EH (cell line): Measurements from ENCODE around the gene GPC4.
"Not testable (repeated sequence)": the region's sequence is repeated elsewhere in the genome, so short reads cannot be mapped to it uniquely, and the experiment has no call there.

Experiments used
- DNase-seq: peaks from one replicate; pipeline ENCODE4 v3.0.0-alpha.2; 2015; ENCODE audit warnings: low read depth

GPC4 gene

GRCh38 chrX:133305348-133305747 lies 109.9 kb downstream of the GPC4 start:
- DNase-seq = no peak

GRCh38 chrX:133302775-133303445 lies 112.4 kb downstream of the GPC4 start:
- DNase-seq = no peak

DNA sequence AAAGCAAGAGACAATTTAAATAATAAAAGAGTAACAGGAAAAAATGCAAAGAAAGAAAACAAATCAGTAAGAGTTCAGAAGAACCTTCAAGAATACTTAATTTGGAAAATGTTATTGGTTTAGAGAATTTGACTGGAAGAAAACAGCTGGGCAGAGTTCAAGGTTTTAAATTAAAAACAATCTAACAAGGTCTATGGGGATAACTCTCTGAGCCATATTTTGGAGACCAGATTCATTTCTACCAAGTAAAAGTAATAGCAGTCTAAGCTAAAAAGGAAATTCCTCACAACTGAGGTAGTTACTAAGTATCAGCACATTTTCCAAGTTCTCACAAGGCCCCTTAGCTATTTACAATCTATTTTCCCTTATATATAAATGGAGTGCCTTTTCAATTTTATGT lies 114.7 kb downstream of the GPC4 start:
- DNase-seq = no peak

- peak; percentile 64 for DNase-seq
These were observed 118.0 kb downstream of the GPC4 start for GRCh38 chrX:133297284-133297683.

DNA sequence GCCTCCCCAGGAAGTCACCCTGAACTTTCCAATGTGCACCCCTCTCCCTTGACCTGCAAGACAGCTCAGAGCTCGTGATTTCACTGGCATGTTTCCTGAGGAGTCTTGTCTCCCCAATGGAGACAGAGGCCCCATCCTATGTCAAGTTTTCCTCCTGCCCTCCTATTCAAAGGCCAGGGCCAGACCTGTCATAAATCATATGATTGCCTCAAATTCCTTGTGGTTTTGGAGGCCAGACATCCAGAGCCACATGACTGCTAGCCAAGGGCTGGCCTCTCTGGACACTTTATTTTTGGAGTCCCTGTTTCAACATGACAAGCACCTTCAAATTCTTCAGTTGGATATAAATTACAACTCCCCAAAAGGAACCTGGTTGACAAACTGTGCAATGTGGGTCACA lies 121.2 kb downstream of the GPC4 start:
- peak; percentile 17 for DNase-seq

DNA sequence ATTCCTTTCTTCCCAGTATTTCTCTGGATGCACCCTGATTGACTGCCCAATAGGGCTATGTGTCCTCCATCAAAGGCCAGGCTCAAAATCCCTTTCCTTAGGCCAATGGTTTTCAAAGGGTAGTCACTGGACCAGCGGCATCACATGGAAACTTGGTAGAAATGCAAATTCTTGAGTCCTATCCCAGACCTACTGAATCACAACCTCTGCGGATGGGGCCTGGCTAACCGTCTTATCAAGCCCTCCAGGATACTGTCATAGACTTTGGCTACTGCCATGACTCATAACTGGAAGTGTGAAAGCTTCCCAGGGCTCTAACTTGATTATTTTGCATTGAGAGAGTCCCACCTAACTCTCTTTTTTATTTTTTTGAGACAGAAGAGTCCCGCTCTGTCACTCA lies 125.2 kb downstream of the GPC4 start:
- DNase-seq = no peak

DNA sequence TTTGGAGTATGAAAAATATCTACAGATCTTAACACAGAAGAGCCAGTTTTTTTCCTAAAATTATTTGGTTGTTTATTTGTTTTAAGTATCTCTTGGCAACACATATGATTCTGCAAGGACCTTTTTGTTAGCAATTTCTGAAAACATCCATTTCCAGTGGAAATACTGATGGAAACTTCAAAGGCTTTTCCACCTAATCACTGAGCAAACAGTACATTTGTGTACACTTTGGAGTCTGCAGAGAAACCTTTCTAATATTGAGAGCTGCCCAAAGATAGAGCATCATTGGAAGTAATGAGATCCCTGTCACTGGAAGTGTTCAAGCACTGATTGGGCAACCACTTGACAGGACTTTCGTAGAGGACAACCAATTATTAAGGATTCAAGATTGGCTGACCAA lies 127.4 kb downstream of the GPC4 start:
- no peak for DNase-seq

DNA sequence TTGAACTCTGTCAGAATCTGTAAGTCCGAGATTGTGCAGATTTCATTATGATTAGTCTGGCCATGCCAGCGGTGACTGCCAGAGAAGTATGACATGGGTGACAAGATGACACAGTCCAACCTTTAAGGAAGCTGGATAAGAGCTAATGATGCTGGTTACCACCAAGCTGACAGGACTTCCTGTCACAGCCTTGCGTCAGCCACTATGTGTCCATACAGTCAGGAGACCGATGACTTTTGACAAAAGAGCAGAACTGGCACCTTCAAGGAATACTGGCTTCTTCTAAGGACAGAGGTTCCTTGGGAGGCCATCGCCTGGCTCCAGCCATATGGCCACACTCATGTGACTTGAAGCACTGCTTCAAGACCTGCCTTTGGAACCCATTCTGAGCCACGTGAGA lies 129.9 kb downstream of the GPC4 start:
- DNase-seq = no peak

GRCh38 chrX:133279112-133279730 lies 136.1 kb downstream of the GPC4 start:
- not testable (repeated sequence) for DNase-seq

GRCh38 chrX:133273180-133273579 lies 142.1 kb downstream of the GPC4 start:
- no peak for DNase-seq

DNA sequence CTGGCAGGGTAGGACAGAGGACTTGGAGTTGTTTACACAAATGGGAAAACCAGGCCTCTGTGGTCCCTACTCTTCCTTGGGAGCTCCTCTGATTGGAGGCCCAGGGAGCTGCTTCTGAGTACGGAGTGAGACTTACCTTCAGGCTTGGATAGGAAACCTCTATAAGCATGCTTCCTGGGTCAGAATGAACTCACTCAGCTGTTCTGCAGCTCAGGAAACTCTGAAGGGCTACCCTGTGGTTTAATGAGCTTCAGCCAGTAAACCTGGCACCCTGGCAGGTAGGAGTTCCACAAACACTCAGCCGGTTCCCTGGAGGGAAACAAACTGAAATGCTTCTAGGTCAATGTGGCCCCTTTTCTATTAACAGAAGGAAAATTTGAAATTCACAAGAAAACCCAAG lies 146.1 kb downstream of the GPC4 start:
- DNase-seq = no peak

DNA sequence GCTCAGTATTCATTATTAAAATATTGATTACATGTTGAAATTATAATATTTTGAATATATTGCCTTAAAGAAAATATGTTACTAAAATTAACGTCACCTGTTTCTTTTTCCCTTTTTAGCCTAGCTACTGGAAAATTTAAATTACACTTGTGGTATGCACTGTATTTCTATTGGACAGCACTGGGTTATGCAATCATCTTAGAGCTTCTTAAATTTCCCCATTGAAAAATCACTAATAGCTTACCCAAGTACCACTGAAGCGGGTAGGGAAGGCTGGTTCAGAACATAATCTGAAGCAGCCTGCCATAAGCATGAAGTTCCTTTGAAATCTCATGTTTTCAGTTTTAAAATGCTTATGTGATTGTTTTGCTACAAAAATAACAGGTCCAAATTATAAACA lies 147.7 kb downstream of the GPC4 start:
- no peak for DNase-seq

- DNase-seq = peak; percentile 1
These were observed 150.0 kb downstream of the GPC4 start for GRCh38 chrX:133265331-133265730.

DNA sequence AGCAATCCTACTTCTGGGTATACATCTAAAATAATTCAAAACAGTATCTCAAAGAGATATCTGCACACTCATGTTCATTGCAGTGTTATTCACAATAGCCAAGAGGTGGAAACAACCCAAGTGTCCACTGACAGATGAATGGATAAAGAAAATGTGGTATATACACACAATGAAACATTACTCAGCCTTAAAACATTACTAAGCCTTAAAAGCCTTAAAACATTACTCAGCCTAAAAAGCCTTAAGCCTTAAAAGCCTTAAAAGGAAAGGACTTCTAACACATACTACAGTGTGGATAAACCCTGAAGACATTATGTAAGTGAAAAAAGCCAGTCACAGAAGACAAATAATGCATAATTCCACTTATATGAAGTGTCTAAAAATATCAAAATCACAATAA lies 156.8 kb downstream of the GPC4 start:
- peak; percentile 47 for DNase-seq

DNA sequence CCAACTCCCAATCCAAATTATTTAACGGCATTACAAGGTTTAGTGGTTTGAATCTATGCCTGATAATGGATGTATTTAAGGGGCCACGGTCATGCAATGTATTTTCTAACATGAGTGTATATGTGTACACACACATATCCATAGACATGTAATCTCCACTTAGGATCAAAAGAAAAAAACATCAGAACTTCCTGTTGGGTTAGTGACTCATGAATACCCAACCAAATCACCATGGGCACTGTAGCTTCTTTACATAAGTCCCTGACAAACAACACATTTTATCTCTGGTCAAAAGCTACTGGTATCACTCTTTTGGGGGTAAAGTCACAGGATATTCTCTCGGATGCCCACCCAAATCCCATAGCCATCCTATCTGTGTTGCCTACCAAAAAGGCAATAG lies 160.6 kb downstream of the GPC4 start:
- DNase-seq = peak; percentile 44

DNA sequence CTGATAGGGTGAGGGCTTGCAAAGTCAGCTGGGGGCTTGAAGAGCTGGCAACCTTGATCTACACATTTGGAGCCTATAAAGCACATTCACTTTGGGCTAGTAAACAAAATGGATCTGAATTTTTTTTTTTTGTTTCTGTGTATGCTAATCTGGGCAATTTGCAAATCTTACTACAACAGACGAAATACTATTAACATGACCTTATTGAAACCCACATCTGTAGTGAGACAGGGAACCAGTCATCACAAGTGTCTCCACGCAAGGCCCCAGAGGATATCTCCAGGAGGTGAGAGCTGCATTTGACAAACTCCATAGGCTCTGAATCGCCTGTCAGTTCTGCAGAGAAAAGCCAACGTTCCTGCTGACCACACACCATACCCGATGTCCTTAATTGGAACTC lies 164.1 kb downstream of the GPC4 start:
- no peak for DNase-seq

DNA sequence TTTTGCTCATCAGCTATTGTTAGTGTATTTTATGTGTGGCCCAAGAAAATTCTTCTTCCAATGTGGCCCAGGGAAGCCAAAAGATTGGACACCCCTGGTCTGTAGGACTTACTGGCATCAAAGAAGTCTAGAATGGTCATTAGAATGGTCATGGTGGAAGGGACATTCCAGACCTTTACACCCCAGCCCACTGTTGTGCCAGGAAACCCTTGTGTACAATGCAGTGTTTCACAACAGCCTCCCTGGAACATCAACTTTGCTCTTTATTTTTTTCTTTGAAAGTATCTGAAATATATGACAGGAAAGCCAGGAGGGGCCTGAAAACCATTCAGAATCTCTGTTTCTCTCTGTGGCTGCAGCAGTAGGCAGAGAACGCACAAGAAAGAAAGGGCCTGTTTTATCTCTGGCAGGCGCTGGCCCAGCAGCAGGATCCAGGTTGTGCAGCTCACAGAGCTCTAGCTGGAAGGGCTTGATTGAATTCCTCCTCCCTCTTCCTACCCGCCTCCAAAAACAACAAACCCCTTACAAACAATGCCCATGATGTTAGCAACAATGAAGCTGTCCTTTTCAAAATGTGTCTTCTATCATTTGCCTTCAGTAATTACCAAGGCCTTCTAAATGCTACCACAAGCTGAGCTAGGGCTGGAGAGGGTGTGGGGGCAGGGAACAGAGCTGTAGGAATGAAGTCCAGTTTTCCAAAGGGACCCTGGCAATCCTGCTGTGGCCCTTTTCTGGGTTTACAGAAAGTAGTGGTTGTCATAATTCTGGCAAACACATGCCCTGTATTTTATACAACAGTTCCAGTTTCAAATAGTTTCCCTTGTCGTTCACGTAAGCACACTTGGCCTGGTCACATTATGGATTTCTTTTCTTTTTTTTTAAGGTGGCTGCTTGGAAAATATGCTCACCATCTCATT lies 164.8 kb downstream of the GPC4 start:
- no peak for DNase-seq
